NCI-H2081 (cell line): Measurements from ENCODE around the gene RAMACL.

ENCODE experiments used
- DNase-seq, 2 experiments: peaks; one replicate each; lab custom pipeline; 2025; lab: John Stamatoyannopoulos, UW

Gene RAMACL

GRCh38 chr6:166533205-166533824 lies 53.2 kb downstream of the RAMACL start:
- no peak for DNase-seq
